ENCODE data around the gene ZNF514. TPM values are rescaled to one million over a fixed set of nuclear protein-coding genes. Genes with fewer than 3 reads are reported as not detected.

Gene ZNF514
- total RNA-seq, 4 donors from 2014 or later, result 4.9 to 23.8 (median 6.9) TPM

DNA sequence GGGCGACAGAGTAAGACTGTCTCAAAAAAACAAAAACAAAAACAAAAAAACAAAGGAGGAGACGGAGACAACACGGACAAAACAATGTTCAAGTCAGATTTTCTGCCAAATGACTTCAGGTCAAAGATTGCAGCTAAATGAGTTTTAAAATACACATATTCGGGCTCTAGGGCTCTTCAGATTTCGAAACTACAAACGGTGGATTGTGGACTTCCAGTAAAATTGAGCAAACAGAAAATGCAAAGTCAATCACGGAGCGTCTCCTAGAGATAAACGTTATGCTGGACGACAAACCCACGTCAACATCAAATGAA is 38.6 kb downstream of the ZNF514 start:
- TF ChIP-seq, protein P1, sequence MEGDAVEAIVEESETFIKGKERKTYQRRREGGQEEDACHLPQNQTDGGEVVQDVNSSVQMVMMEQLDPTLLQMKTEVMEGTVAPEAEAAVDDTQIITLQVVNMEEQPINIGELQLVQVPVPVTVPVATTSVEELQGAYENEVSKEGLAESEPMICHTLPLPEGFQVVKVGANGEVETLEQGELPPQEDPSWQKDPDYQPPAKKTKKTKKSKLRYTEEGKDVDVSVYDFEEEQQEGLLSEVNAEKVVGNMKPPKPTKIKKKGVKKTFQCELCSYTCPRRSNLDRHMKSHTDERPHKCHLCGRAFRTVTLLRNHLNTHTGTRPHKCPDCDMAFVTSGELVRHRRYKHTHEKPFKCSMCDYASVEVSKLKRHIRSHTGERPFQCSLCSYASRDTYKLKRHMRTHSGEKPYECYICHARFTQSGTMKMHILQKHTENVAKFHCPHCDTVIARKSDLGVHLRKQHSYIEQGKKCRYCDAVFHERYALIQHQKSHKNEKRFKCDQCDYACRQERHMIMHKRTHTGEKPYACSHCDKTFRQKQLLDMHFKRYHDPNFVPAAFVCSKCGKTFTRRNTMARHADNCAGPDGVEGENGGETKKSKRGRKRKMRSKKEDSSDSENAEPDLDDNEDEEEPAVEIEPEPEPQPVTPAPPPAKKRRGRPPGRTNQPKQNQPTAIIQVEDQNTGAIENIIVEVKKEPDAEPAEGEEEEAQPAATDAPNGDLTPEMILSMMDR (IDR thresholded peaks at IDR 0.05), result no peak
- no peak for TF ChIP-seq POLR2A (IDR thresholded peaks at IDR 0.05)
- intact Hi-C loops (cut with DNase I), result no loop called here
- Histone ChIP-seq H3K27me3 (no peaks in the 10 kb centered on the region), H3K36me3 (peaks cover 0 to 10% (median 0%) of the 10 kb centered on the region in 3 donors), H3K4me3 (peak overlapping the region; percentile 80 to 98 (median 86)), H3K27ac (peak overlapping the region; percentile 92 to 97 (median 94)), H3K4me1 (peaks cover 0 to 40% (median 20%) of the 10 kb centered on the region in 3 donors), H3K9me3 (no peaks in the 10 kb centered on the region)
- DNase-seq, result no peak
- WGBS, 2 donors, result 1 to 3% methylated on average over 11 of the region's 11 CpGs

DNA sequence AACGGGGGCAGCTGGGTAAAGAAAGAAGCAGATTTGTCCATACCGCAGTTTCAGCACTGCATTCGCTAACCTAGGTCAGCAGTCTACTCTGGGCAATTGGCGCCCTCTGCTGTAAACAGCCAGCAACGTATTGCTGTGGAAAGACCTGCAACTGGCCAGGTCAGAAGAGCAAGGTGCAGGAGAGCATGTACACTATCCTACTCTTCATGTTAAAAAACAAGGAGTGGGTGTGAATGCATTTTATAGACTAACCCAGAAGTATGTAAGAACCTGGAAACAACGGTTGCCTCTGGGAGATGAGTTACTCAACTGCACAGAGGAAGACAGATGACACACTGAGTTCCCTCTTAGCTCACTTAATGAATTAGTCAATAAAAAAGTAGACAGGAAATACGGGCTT is 44.2 kb downstream of the ZNF514 start:
- Histone ChIP-seq H3K4me1 (peaks cover 0 to 40% (median 12%) of the 10 kb centered on the region in 3 donors), H3K4me3 (no peak overlapping the region), H3K36me3 (peaks cover 8 to 57% (median 16%) of the 10 kb centered on the region in 3 donors), H3K27me3 (no peaks in the 10 kb centered on the region), H3K9me3 (no peaks in the 10 kb centered on the region), H3K27ac (no peak overlapping the region)
- no peak for TF ChIP-seq POLR2A (IDR thresholded peaks at IDR 0.05)
- TF ChIP-seq, protein P1 (IDR thresholded peaks at IDR 0.05), result peak; percentile 42 to 78 (median 72)
- no peak for DNase-seq
- intact Hi-C loops (cut with DNase I), result loop anchor here (5.0 kb wide), 1 partner anchor 93 kb away; no protein-coding TSS in a partner anchor
- 12 to 23% methylated on average over 7 of the region's 7 CpGs for WGBS, 2 donors

DNA sequence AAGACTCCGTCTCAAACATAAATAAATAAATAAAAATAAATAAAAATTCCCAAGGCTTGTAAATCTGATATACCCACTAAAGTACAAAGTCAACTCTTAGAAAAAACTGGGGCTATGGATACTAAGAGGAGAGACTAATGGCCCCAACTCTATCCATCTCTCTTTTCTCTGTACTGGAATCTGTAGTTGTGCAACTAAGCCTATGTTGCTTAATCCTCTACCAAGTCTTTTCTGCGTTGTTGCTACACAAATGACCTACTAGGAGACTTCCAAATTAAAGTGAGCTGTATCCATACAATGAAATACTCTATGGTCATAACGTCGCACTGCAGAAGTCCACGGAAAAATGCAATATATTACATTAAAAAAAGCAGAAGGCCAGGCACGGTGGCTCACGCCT is 46.2 kb downstream of the ZNF514 start:
- WGBS, 2 donors, result 95 to 96% methylated on average over 7 of the region's 7 CpGs
- intact Hi-C loops (cut with DNase I), result no loop called here
- no peak for DNase-seq
- Histone ChIP-seq H3K27ac (no peak overlapping the region), H3K4me1 (peaks cover 0 to 20% (median 0%) of the 10 kb centered on the region in 3 donors), H3K4me3 (no peak overlapping the region), H3K36me3 (peaks cover 8 to 76% (median 33%) of the 10 kb centered on the region in 3 donors), H3K9me3 (no peaks in the 10 kb centered on the region), H3K27me3 (no peaks in the 10 kb centered on the region)
- TF ChIP-seq POLR2A (IDR thresholded peaks at IDR 0.05), result no peak
- TF ChIP-seq, protein P1 (IDR thresholded peaks at IDR 0.05), result no peak

DNA sequence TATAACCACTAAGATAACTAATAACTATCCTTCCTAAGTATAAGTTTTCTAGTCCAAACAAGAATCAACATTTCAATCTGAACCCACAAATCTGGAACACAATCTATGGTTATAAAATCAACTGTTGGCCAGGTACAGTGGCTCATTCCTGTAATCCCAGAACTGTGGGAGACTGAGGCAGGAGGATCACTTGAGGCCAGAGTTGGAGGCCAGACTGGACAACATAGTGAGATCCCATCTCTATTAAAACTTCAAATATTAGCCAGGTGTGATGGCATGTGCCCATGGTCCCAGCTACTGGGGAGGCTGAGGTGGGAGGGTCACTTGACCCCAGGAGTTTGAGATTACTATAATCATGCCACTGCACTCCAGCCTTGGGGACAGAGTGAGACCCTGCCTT is 49.3 kb downstream of the ZNF514 start:
- H3K27me3 ChIP-seq, result no peaks in the 10 kb centered on the region
- TF ChIP-seq, protein P1 (IDR thresholded peaks at IDR 0.05), result no peak
- no peak for TF ChIP-seq POLR2A (IDR thresholded peaks at IDR 0.05)
- intact Hi-C loops (cut with DNase I), result no loop called here
- H3K27ac ChIP-seq, result no peak overlapping the region
- peaks cover 19 to 97% (median 54%) of the 10 kb centered on the region in 3 donors for H3K36me3 ChIP-seq
- no peak for DNase-seq
- no peak overlapping the region for H3K4me3 ChIP-seq
- peaks cover 0 to 6% (median 0%) of the 10 kb centered on the region in 3 donors for H3K4me1 ChIP-seq
- H3K9me3 ChIP-seq, result no peaks in the 10 kb centered on the region

DNA sequence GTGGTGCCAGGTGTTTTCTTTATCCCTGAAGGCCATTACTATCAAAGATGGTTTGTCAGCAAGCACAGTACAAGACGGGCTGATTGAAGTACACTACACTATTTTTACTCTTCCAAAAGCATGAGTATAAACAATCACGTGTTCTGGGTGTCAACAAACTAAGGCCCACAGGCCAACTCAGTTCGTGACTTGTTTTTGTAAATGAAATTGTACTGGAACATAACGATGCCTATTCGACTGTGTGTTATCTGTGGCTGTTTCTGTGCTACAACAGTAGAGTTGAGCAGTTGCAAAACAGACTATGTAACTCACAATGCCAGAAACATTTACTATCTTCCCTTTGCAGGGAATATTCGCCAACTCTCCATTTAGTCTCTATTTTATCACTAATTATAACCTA is 50.4 kb downstream of the ZNF514 start:
- intact Hi-C loops (cut with DNase I), result no loop called here
- Histone ChIP-seq H3K9me3 (no peaks in the 10 kb centered on the region), H3K4me1 (no peaks in the 10 kb centered on the region), H3K36me3 (peaks cover 19 to 100% (median 54%) of the 10 kb centered on the region in 3 donors), H3K4me3 (no peak overlapping the region), H3K27me3 (no peaks in the 10 kb centered on the region), H3K27ac (no peak overlapping the region)
- TF ChIP-seq, protein P1 (IDR thresholded peaks at IDR 0.05), result no peak
- TF ChIP-seq POLR2A (IDR thresholded peaks at IDR 0.05), result no peak
- 82% methylated on average over 6 of the region's 6 CpGs for WGBS, 2 donors
- DNase-seq, result no peak
